IPS-15b (cell line): ENCODE measurements around the gene SLC66A1.

Experiments used
- H3K27me3 ChIP-seq: one replicate; pipeline ENCODE4 v1.6.1; 2013; ENCODE audit warnings: low read length; ENCODE audit not compliant: control insufficient read depth, insufficient read depth
- H3K36me3 ChIP-seq: one replicate; pipeline ENCODE4 v1.6.1; 2013; ENCODE audit warnings: low read length; ENCODE audit not compliant: control insufficient read depth, insufficient read depth
- H3K4me1 ChIP-seq: one replicate; pipeline ENCODE4 v1.6.1; 2013; ENCODE audit warnings: mild to moderate bottlenecking, low read length; ENCODE audit not compliant: control insufficient read depth, insufficient read depth
- H3K4me3 ChIP-seq: one replicate; pipeline ENCODE4 v1.5.1; 2013; ENCODE audit warnings: low read depth, low read length
- H3K9ac ChIP-seq: one replicate; pipeline ENCODE4 v1.6.1; 2013; ENCODE audit warnings: low read depth, mild to moderate bottlenecking, low read length
- H3K9me3 ChIP-seq: one replicate; pipeline ENCODE4 v1.6.1; 2013; ENCODE audit warnings: mild to moderate bottlenecking, low read length; ENCODE audit not compliant: control insufficient read depth, insufficient read depth

SLC66A1 gene

DNA sequence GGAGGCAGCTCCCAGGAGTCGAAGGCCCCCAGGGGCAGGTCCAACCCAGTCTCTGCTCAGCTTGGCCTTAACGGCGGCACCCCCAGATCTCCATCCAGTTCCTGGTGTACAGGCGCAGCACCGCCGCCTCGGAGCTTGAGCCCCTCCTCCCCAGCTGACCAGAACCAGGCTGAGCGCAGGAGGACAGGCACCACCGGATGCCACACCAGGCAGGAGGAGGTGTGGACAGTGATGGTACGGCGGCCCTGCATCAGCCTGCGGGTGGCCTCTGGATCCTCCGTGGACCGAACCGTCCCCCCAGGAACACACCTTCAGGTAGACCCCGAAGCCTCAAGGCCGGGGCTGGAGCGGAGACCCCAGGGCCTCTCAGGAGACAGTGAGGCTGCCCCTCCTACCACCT lies 16.4 kb downstream of the SLC66A1 start:
- Histone ChIP-seq H3K4me3 (no peak overlapping the region), H3K9me3 (no peaks in the 10 kb centered on the region), H3K27me3 (no peaks in the 10 kb centered on the region), H3K36me3 (peaks cover 24% of the 10 kb centered on the region), H3K4me1 (no peaks in the 10 kb centered on the region), H3K9ac (no peak overlapping the region)

DNA sequence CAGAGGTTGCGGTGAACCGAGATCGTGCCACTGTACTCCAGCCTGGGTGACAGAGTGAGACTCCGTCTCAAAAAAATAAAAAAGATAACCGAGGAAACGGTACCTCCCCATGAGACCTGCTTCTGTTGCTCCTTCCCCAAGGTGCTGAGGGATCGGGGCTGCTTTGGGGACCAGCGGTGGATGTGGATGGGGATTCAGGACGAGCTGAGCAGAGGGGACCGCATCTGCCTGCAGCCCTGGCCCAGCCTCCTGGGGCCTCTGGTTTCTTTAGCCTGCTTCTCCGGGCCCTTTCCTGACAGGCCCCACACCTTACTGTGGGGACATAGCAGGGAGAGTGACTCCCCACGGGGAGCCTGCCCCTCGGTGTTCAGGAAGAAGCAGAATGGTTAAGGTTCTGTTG lies 17.1 kb downstream of the SLC66A1 start:
- Histone ChIP-seq H3K36me3 (peaks cover 24% of the 10 kb centered on the region), H3K27me3 (no peaks in the 10 kb centered on the region), H3K4me3 (no peak overlapping the region), H3K9me3 (no peaks in the 10 kb centered on the region), H3K4me1 (no peaks in the 10 kb centered on the region), H3K9ac (no peak overlapping the region)

DNA sequence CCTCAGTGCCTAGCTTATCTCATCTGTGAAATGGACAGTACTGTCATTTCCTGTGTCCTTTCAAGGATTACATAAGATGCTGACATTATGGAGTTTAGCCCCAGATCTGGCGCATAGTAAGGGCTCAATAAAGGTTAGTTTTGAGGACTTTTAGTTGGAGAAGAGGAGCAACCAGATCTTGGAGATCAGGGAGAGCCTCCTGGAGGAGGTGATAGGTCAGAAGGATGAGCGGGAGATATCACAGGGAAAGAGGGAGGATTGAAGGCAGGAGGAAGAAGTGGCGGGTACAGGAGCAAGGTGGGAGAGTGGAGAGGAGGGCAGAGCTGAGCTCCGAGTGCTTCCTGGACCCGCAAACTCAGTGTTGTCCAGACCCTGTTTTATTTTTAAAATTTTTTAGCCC lies 17.5 kb downstream of the SLC66A1 start:
- Histone ChIP-seq H3K36me3 (peaks cover 20% of the 10 kb centered on the region), H3K4me3 (no peak overlapping the region), H3K9me3 (no peaks in the 10 kb centered on the region), H3K27me3 (no peaks in the 10 kb centered on the region), H3K4me1 (no peaks in the 10 kb centered on the region), H3K9ac (no peak overlapping the region)

DNA sequence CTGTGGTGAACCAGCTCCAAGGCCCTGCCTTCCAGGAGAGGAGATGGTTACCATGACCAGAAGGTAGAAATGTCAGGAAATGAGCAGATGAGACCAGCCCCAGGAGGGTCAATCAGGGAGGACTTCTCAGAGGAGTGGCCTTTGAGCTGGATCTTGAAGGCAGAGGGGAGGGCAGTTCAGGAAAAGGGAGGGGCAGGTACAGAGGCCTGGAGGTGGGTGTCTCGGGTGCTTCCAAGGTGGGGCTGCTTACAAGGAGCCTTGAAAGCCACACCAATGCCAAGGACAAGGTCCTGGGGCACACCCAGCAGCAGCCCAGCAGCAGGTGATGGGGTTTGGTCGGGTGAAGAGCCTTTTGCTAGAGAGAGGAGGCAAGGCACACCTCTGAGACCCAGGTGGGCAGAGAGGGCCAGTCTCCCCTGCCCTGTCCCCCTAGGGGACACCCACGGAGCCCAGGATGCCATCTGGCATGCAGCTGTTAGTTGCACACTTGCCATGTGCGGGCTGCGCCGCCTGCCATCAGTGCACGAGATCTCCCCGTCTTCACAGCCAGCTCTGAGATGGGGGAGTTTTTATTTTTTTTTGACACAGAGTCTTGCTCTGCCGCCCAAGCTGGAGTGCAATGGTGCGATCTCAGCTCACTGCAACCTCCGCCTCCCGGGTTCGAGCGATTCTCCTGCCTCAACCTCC lies 18.5 kb downstream of the SLC66A1 start:
- no peaks in the 10 kb centered on the region for H3K27me3 ChIP-seq
- no peak overlapping the region for H3K4me3 ChIP-seq
- peaks cover 18% of the 10 kb centered on the region for H3K36me3 ChIP-seq
- no peak overlapping the region for H3K9ac ChIP-seq
- no peaks in the 10 kb centered on the region for H3K9me3 ChIP-seq
- H3K4me1 ChIP-seq, result no peaks in the 10 kb centered on the region

DNA sequence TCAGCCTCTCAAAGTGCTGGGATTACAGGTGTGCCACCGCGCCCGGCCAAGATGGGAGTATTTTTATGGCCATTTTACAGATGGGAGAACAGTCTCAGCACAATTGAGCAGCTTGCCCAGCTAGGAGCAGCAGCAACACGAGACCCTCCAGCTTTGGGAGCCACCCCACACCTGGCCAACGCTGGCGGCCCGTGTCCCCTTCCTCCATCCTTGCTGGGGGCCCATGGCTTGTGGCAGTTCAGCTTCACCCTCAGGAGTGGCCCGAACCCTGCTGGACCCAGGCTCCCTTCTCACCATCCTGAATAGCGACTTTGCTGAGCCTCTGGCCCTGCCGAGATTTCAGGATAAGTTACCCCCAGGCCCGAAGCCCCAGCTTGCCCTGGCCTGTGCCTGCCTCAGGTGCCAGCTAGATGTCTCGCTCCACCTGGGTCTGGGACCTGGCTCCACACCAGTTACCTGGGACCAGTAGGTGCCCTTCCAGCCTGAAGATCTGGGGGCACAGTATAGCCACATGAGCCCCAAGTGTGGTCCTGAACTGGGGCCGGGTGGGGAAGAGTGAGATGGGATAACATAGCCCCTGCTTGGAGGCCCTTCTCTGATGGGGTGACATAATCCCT lies 19.2 kb downstream of the SLC66A1 start:
- Histone ChIP-seq H3K4me3 (no peak overlapping the region), H3K36me3 (peaks cover 13% of the 10 kb centered on the region), H3K4me1 (no peaks in the 10 kb centered on the region), H3K9me3 (no peaks in the 10 kb centered on the region), H3K9ac (no peak overlapping the region), H3K27me3 (no peaks in the 10 kb centered on the region)

DNA sequence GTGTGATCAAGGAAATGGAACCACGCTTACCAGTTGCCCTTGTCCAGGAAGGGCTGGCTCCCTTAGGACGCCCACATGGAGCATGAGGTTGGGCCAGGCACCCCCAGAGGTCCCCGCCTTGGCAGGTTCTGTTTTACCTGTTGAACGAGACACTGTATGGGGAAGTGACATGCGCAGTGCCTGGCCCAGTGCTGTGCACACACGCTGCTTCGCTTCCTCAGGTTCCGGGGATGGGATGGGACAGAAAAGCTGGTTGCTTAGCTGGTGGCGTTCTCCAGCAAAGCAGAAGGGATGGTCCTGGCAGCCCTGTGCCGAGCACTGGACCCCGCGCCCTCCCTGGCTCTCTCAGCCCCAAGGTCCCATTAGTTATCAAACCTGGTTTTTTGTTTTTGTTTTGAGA lies 20.7 kb downstream of the SLC66A1 start:
- Histone ChIP-seq H3K9me3 (no peaks in the 10 kb centered on the region), H3K4me3 (no peak overlapping the region), H3K9ac (no peak overlapping the region), H3K4me1 (no peaks in the 10 kb centered on the region), H3K27me3 (no peaks in the 10 kb centered on the region), H3K36me3 (peaks cover 8% of the 10 kb centered on the region)

DNA sequence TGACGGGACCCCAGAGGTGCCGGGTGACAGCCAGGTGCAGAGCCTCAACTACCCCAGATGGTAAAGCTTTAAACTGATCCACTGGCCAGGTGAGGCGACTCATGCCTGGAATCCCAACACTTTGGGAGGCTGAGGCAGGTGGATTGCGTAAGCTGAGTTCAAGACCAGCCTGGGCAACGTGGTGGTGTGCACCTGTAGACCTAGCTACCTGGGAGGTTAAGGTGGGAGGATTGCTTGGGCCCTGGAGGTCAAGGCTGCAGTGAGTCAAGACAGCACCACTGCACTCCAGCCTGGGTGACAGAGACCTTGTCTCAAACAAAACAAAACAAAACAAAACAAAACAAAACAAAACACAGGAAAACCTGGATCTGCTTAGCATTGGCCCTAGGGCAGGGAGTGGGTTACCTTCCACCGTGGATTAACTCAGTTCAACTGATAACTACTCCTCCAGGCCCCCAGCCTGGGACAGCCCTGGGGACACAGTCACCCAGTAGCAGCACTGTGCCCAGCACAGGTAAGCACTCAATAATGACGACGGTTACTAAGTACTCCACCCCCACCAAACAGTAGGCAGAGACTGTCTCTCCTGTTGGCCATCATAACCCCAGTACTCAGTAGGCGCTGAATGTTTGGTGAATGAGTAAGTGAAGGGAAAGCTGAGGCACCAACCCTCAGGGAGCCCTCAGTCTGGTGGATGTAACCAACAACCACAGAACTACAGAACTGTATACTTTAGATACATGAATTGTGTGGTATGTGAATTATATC lies 21.6 kb downstream of the SLC66A1 start:
- H3K27me3 ChIP-seq, result no peaks in the 10 kb centered on the region
- H3K9ac ChIP-seq, result no peak overlapping the region
- peaks cover under 1% of the 10 kb centered on the region for H3K36me3 ChIP-seq
- no peaks in the 10 kb centered on the region for H3K4me1 ChIP-seq
- H3K9me3 ChIP-seq, result no peaks in the 10 kb centered on the region
- no peak overlapping the region for H3K4me3 ChIP-seq

DNA sequence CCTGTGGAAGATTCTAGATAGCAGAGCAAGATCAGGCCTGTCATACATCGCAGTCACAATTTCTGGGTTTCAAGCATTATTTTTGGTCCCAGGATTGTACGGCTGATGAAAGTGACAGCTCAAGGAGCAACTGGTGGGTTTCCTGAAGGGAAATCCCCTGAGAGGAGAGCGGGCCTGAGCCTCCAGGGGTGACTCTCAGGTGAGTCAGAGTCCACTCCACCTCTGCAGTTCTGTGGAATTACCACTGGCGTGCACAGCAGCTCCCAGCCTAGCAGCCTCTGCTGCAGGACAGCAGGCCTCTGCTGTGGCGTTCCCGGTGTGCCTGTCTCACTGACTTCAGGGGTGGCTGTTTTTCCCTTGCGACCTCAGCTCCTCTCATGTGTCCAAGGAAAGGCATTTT lies 24.4 kb downstream of the SLC66A1 start:
- no peaks in the 10 kb centered on the region for H3K36me3 ChIP-seq

DNA sequence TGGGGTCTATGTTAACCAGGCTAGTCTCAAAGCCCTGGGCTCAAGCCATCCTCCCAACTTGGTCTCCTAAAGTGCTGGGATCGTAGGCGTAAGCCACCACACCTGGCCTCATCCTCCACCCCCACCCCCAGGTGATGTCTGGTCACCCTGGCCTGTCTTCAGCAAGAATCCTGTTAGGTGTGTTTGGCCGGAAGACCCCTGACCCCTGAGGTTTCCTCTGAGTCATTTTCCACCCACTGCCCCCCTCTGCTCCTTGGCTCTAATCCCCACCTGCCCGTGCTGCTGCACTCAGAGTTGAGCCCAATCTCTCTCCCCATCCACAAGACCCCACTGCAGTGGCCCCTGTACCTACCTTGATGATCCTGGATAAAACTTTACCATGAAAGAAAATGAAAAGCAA lies 25.2 kb downstream of the SLC66A1 start:
- H3K4me3 ChIP-seq, result no peak overlapping the region
- no peaks in the 10 kb centered on the region for H3K27me3 ChIP-seq
- peaks cover 1% of the 10 kb centered on the region for H3K36me3 ChIP-seq
- H3K9ac ChIP-seq, result no peak overlapping the region
- H3K4me1 ChIP-seq, result peaks cover 5% of the 10 kb centered on the region
- no peaks in the 10 kb centered on the region for H3K9me3 ChIP-seq

More for the DNA sequence above, 24.4 kb downstream of the SLC66A1 start:
- Histone ChIP-seq H3K27me3 (no peaks in the 10 kb centered on the region), H3K4me3 (no peak overlapping the region), H3K4me1 (peaks cover 5% of the 10 kb centered on the region), H3K9me3 (no peaks in the 10 kb centered on the region), H3K9ac (no peak overlapping the region)

DNA sequence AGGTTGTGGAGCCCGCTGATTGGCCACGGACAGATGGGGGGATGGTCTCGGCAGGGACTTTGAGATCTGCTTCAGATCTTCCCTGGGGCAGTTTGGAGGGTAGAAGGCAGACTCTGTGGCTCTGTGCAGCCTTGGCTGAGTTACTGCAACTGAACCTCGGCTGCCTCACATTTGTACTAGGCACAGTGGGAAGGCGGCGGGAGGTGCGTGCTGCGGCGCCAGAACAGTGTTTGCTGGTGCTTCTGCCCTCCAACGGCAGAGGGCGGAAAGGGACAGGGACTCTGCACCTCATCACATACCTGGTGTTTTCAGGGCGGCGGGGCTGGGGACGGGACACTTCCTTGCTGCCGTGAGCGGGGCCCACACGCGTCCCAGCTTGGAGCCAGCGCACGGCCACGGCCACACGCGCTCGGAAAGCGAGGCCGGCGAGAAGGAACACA lies 26.2 kb downstream of the SLC66A1 start:
- peaks cover 5% of the 10 kb centered on the region for H3K4me1 ChIP-seq
- H3K9ac ChIP-seq, result peak overlapping the region; percentile 76
- peak overlapping the region; percentile 18 for H3K4me3 ChIP-seq
- no peaks in the 10 kb centered on the region for H3K27me3 ChIP-seq
- H3K36me3 ChIP-seq, result peaks cover 11% of the 10 kb centered on the region
- no peaks in the 10 kb centered on the region for H3K9me3 ChIP-seq

DNA sequence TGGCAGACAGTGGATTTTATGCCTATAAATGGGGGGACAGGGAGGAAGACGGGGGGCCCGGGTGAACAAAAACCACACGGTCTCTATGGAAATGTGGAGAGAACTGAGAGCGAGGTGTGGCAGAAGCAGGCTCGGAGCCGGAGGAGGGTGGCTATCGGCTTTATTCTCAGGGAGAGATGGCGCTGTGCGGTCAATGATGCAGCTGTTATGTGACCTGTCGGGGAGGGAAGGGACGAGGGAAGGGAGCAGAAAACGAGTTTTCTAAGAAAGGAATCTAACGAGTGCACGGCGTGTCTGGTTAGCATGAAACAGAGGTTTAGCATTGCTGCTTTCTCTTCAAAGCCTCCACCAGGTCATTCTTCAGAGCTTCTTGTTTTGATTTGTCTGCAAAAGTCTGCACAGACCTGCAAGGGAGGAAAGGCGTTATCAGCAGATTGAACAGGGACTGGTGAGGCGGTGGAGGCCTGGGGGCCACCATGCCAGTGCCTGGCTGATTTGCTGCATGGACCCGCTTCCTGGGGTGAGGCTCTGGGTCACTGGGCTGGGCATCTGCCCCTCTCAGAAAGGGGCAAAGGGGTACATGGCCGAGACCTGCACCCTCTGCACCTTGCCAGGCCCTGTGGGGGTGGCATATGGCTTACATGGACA lies 27.2 kb downstream of the SLC66A1 start:
- H3K27me3 ChIP-seq, result no peaks in the 10 kb centered on the region
- no peak overlapping the region for H3K9ac ChIP-seq
- H3K4me1 ChIP-seq, result peaks cover 5% of the 10 kb centered on the region
- no peaks in the 10 kb centered on the region for H3K9me3 ChIP-seq
- peaks cover 21% of the 10 kb centered on the region for H3K36me3 ChIP-seq
- H3K4me3 ChIP-seq, result no peak overlapping the region
